ENCODE measurements around the gene KSR1. TPM values are rescaled to one million over a fixed set of nuclear protein-coding genes. Genes with fewer than 3 reads are reported as not detected.
A peak's percentile ranks its signal among the peaks of the same experiment; 100 is the strongest.

Gene KSR1
- total and polyA plus RNA-seq, 2 donors (not counting 1 experiment from before 2014, with no cell fraction given): 5.3 to 10.1 TPM

DNA sequence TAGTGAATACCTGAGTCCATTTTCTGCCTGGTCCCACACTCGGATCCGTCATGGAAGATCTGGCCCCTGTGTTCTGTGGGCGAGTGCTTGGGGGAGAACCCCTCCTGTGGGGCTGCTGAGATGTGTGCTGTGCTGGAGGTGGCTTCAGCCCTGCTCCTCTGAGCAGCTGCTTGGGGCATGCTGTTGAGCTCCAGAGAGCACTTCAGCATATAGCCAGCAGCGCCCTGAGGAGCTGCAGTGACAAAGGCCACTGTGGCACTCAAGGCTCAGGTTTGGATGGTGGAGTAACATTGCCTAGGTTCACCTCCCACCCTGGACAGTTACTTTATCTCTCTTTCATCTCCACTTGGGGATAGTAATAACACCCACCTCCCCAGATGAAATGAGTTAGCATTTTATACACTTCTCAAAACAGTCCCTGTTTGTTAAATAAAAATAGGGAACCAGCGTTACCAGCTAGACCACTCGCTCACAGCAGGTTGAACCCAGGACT lies 75.3 kb downstream of the KSR1 start:
- no peaks in the 10 kb centered on the region for H3K9me3 ChIP-seq (ENCODE audit: control insufficient read depth, insufficient read depth, low read depth, low read length)
- H3K27me3 ChIP-seq (ENCODE audit: control insufficient read depth, insufficient read depth, low read length): no peaks in the 10 kb centered on the region
- no peak overlapping the region for H3K27ac ChIP-seq (ENCODE audit: insufficient read depth, low read length)
- H3K9ac ChIP-seq (ENCODE audit: insufficient read depth, low read length): no peak overlapping the region
- H3K4me2 ChIP-seq (ENCODE audit: extremely low read depth, insufficient read depth, low read length): no peak overlapping the region
- no peaks in the 10 kb centered on the region for H3K79me2 ChIP-seq (ENCODE audit: control insufficient read depth, insufficient read depth, low read length)
- peaks cover 18% of the 10 kb centered on the region for H3K4me1 ChIP-seq (ENCODE audit: control insufficient read depth, extremely low read depth, insufficient read depth, low read length)
- H3K36me3 ChIP-seq (ENCODE audit: control insufficient read depth, insufficient read depth, low read length): no peaks in the 10 kb centered on the region
- TF ChIP-seq, protein P1, sequence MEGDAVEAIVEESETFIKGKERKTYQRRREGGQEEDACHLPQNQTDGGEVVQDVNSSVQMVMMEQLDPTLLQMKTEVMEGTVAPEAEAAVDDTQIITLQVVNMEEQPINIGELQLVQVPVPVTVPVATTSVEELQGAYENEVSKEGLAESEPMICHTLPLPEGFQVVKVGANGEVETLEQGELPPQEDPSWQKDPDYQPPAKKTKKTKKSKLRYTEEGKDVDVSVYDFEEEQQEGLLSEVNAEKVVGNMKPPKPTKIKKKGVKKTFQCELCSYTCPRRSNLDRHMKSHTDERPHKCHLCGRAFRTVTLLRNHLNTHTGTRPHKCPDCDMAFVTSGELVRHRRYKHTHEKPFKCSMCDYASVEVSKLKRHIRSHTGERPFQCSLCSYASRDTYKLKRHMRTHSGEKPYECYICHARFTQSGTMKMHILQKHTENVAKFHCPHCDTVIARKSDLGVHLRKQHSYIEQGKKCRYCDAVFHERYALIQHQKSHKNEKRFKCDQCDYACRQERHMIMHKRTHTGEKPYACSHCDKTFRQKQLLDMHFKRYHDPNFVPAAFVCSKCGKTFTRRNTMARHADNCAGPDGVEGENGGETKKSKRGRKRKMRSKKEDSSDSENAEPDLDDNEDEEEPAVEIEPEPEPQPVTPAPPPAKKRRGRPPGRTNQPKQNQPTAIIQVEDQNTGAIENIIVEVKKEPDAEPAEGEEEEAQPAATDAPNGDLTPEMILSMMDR (conservative IDR thresholded peaks at IDR 0.05 in 1 of 2, IDR thresholded peaks at IDR 0.05 in 1 of 2; ENCODE audit: low read depth in 1 of 2, low read length in 2 of 2): no peak
- no peak for TF ChIP-seq EZH2 (IDR thresholded peaks at IDR 0.05; ENCODE audit: low read length, missing control alignments)
- H3K4me3 ChIP-seq (replicated peaks in 1 of 4; ENCODE audit: control extremely low read depth in 1 of 4, insufficient read depth in 1 of 4, low read depth in 3 of 4, low read length in 4 of 4): no peak overlapping the region
- H4K20me1 ChIP-seq (ENCODE audit: control insufficient read depth, extremely low read depth, insufficient read depth, low read length): no peaks in the 10 kb centered on the region
- no peak for DNase-seq (ENCODE audit: low read depth in 2 of 2)
- no peak overlapping the region for H2AFZ ChIP-seq (ENCODE audit: low read length)

DNA sequence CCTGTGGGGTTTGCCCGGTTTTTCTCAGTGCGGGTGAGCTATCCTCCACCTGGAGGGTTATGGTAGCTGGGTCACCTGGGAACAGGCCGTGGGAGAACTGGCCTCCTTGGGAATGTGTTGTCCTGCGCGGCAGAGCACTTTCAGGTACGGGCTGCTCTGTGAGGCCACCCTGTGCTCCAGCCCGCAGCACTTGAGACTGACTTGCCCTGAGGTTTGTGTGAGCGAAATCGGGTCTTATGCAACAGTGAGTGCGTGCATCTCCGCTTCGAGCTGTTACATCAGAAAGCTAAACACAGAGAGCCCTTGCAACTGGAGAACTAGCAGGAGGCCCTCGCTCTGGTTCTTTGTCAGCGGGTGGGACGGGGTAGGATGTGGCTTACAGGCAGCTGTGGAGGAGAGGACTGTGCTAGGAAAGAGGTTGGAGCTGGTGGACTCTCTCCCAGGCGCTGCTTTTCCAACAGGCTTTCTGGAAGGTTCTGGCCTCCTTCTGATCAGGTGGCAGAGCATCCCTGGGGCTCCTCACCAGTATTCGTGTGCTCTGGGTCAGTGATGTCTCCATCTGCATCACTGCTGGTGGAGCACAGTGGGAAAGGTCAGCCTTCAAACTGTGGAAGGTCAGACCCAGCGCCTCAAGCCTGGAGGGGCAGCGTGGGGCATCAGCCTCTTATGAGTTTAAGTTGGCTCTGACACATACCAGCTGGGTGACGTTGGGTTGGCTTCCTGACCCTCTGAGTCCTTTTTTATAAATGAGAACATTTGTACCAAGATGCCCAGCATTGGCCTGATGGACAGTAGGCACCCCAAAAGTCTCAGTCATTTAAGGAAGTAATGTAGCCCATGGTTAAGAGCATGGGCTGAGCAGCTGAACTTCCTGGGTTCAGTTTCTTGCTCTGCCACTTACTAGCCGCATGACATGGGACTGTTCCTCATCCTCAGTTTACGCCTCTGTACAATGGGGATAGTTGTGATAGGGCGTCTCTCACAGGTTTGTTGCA lies 76.3 kb downstream of the KSR1 start:
- H3K27ac ChIP-seq (ENCODE audit: insufficient read depth, low read length): no peak overlapping the region
- DNase-seq (ENCODE audit: low read depth in 2 of 2): peak in 1 of 2 donors; percentile 97
- H3K4me2 ChIP-seq (ENCODE audit: extremely low read depth, insufficient read depth, low read length): no peak overlapping the region
- TF ChIP-seq, protein P1 (conservative IDR thresholded peaks at IDR 0.05 in 1 of 2, IDR thresholded peaks at IDR 0.05 in 1 of 2; ENCODE audit: low read depth in 1 of 2, low read length in 2 of 2): no peak
- TF ChIP-seq EZH2 (IDR thresholded peaks at IDR 0.05; ENCODE audit: low read length, missing control alignments): no peak
- H3K4me1 ChIP-seq (ENCODE audit: control insufficient read depth, extremely low read depth, insufficient read depth, low read length): peaks cover 18% of the 10 kb centered on the region
- no peaks in the 10 kb centered on the region for H3K27me3 ChIP-seq (ENCODE audit: control insufficient read depth, insufficient read depth, low read length)
- H3K79me2 ChIP-seq (ENCODE audit: control insufficient read depth, insufficient read depth, low read length): no peaks in the 10 kb centered on the region
- no peaks in the 10 kb centered on the region for H4K20me1 ChIP-seq (ENCODE audit: control insufficient read depth, extremely low read depth, insufficient read depth, low read length)
- H2AFZ ChIP-seq (ENCODE audit: low read length): no peak overlapping the region
- no peak overlapping the region for H3K9ac ChIP-seq (ENCODE audit: insufficient read depth, low read length)
- H3K36me3 ChIP-seq (ENCODE audit: control insufficient read depth, insufficient read depth, low read length): no peaks in the 10 kb centered on the region
- H3K4me3 ChIP-seq (replicated peaks in 1 of 4; ENCODE audit: control extremely low read depth in 1 of 4, insufficient read depth in 1 of 4, low read depth in 3 of 4, low read length in 4 of 4): no peak overlapping the region
- no peaks in the 10 kb centered on the region for H3K9me3 ChIP-seq (ENCODE audit: control insufficient read depth, insufficient read depth, low read depth, low read length)
